Cardiac muscle cell (in vitro differentiated cells and primary cell): ENCODE measurements around the gene TSPAN2. TPM values are rescaled to one million over a fixed set of nuclear protein-coding genes. Genes with fewer than 3 reads are reported as not detected.

Source experiments
- DNase-seq, 2 donors: peaks; one replicate each; pipeline versions ENCODE4 v3.0.0 to v3.0.0-alpha.2; 2010 to 2017; ENCODE audit warnings: low read depth in 1 of 2, low spot score in 1 of 2
- H3K27ac ChIP-seq: fragments of 200-600 bp; sonication (generic); 2 replicates; pipeline ENCODE4 v1.5.1; 2016
- H3K27me3 ChIP-seq: fragments of 200-600 bp; sonication (generic); 2 replicates; pipeline ENCODE4 v1.6.0; 2016; ENCODE audit warnings: control low read depth
- H3K36me3 ChIP-seq: fragments of 200-600 bp; sonication (generic); 2 replicates; pipeline ENCODE4 v1.5.1; 2016; ENCODE audit warnings: control low read depth
- H3K4me1 ChIP-seq: fragments of 200-600 bp; sonication (generic); 2 replicates; pipeline ENCODE4 v1.8.1; 2017; ENCODE audit warnings: low read depth, mild to moderate bottlenecking, mixed run types
- H3K4me3 ChIP-seq: fragments of 200-600 bp; sonication (generic); 2 replicates; pipeline ENCODE4 v1.5.1; 2016; ENCODE audit warnings: mild to moderate bottlenecking
- H3K9me3 ChIP-seq: fragments of 200-600 bp; sonication (generic); 2 replicates; pipeline ENCODE4 v1.5.1; 2017; ENCODE audit warnings: low read depth, mild to moderate bottlenecking, control low read depth
- polyA plus RNA-seq: library from polyadenylated mRNA; unstranded; fragments of >200 nt; fragmentation: Nextera tagmentation; extraction: Ambion mirVana; gene quantifications from 2 replicates; pipeline ENCODE4 v1.2.1, GENCODE V29; 2016
- total RNA-seq: library from RNA; depleted of rRNA; stranded (reverse); fragments of >200 nt; gene quantifications from 2 replicates; pipeline ENCODE4 v1.2.3, GENCODE V29; 2016
- TF ChIP-seq, protein P1 (sequence below): IDR thresholded peaks from 2 replicates; pipeline ENCODE4 v1.5.1; 2012; ENCODE audit warnings: low read depth, mild to moderate bottlenecking, low read length

TSPAN2 gene
- total and polyA plus RNA-seq, 2 experiments from 2014 or later, result 26.6 to 88.0 TPM

DNA sequence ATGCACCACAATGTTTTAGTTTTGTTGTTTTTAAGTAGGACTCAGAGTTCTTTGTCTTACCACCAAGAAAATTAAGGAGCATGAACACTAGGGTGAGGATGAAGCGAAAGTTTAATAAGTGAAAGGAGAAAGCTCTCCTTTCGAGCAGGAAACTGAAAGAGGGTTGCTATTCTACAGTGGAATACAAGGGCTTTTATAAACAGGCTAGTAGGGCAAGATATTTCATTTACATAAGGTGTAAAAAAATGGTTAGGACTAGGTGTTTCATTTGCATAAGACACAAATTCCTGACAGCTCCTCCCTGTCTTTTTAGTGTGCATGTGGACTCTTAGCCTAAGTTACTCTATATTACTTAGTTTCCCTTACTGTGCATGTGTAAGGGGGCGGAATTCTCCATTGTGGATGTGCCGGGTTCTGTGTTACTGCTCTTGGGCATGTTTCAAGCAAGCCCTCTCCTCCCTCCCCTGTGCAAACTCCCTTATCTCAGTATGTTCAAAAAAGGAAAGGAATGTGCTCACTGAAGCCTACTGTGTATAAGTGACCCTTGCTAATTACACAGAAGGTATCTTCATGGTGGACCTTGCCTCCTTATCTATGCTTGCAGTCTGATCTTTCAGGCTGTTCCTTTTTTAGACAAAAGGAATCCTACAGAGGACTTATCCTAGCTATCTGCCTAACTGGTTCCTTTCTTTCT lies 52.3 kb downstream of the TSPAN2 start:
- TF ChIP-seq, protein P1, sequence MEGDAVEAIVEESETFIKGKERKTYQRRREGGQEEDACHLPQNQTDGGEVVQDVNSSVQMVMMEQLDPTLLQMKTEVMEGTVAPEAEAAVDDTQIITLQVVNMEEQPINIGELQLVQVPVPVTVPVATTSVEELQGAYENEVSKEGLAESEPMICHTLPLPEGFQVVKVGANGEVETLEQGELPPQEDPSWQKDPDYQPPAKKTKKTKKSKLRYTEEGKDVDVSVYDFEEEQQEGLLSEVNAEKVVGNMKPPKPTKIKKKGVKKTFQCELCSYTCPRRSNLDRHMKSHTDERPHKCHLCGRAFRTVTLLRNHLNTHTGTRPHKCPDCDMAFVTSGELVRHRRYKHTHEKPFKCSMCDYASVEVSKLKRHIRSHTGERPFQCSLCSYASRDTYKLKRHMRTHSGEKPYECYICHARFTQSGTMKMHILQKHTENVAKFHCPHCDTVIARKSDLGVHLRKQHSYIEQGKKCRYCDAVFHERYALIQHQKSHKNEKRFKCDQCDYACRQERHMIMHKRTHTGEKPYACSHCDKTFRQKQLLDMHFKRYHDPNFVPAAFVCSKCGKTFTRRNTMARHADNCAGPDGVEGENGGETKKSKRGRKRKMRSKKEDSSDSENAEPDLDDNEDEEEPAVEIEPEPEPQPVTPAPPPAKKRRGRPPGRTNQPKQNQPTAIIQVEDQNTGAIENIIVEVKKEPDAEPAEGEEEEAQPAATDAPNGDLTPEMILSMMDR, result no peak
- Histone ChIP-seq H3K36me3 (no peaks in the 10 kb centered on the region), H3K27ac (peak overlapping the region; percentile 99), H3K4me3 (no peak overlapping the region), H3K4me1 (peaks cover 38% of the 10 kb centered on the region), H3K9me3 (no peaks in the 10 kb centered on the region), H3K27me3 (no peaks in the 10 kb centered on the region)
- DNase-seq, result peak in 1 of 2 donors; percentile 86

DNA sequence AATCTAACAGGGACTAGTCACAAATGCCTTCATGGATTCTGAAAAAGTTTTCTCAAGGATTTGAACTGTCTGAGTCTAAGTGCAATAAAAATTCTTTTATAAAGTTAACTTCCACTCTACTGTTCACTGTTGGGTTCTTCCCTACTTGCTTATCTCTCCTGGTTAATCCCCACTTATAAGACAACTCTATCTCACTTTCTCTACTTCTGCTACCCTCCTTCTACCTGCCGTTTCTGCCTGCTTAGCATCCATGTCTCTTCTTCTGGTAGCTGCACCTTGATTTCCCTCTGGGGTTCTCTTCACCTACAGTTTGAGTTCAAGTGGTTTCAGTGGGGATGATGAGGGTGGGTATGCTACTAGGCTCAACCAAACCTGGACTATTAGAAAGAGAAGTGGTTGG lies 53.7 kb downstream of the TSPAN2 start:
- no peaks in the 10 kb centered on the region for H3K27me3 ChIP-seq
- DNase-seq, result no peak
- TF ChIP-seq, protein P1, result no peak
- peaks cover 38% of the 10 kb centered on the region for H3K4me1 ChIP-seq
- peak overlapping the region; percentile 99 for H3K27ac ChIP-seq
- H3K4me3 ChIP-seq, result no peak overlapping the region
- no peaks in the 10 kb centered on the region for H3K36me3 ChIP-seq
- H3K9me3 ChIP-seq, result no peaks in the 10 kb centered on the region

DNA sequence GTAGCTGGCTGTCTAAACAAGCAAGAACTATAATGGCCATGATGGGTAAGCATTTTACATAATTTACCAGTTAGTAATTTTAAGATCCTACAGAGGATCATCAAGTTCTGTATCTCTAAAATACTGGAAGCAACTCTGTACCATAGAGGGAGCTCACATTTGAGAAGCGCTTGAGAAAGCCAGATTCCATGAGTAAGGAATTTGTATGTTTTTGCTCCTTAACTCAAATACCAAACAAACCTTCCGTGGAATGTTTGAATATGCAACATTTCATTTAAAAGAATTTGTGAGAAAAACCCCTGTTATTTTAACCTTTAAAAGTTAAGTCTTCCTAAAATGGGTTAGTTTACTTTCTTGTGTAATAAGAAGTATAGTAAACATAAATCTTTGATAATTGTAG lies 57.7 kb downstream of the TSPAN2 start:
- no peaks in the 10 kb centered on the region for H3K9me3 ChIP-seq
- TF ChIP-seq, protein P1, result no peak
- DNase-seq, result no peak
- no peaks in the 10 kb centered on the region for H3K27me3 ChIP-seq
- peaks cover 25% of the 10 kb centered on the region for H3K4me1 ChIP-seq
- H3K4me3 ChIP-seq, result no peak overlapping the region
- H3K27ac ChIP-seq, result no peak overlapping the region
- no peaks in the 10 kb centered on the region for H3K36me3 ChIP-seq

DNA sequence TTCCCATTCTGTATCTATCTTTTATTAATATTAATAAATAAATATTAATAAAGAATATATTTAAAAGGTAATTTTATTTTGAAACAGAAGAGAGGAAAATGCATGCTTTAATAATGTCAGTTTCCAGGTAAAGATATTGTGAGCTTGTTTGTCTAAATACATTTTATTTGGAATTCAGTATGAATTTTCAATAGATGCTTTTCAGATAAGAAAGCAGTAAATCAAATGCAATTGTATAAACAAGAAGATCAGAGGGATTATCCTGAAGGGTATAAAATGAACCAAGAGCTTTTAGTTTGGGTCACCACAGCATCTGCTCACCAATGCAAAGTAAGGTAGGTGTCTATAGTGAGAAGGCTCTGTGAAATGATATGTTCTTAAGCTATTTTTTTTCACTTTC lies 59.8 kb downstream of the TSPAN2 start, which contains the start of gene TSHB:
TSS of gene TSHB (plus strand) at position 301 of the 400 bp plus-strand sequence. CDS start 3,537 bp downstream, outside the sequence.
- Histone ChIP-seq H3K27me3 (no peaks in the 10 kb centered on the region), H3K36me3 (no peaks in the 10 kb centered on the region), H3K4me1 (peaks cover 7% of the 10 kb centered on the region), H3K4me3 (no peak within 1 kb of the TSS), H3K27ac (no peak within 1 kb of the TSS), H3K9me3 (no peaks in the 10 kb centered on the region)
- no peak for DNase-seq
- TF ChIP-seq, protein P1, result no peak

DNA sequence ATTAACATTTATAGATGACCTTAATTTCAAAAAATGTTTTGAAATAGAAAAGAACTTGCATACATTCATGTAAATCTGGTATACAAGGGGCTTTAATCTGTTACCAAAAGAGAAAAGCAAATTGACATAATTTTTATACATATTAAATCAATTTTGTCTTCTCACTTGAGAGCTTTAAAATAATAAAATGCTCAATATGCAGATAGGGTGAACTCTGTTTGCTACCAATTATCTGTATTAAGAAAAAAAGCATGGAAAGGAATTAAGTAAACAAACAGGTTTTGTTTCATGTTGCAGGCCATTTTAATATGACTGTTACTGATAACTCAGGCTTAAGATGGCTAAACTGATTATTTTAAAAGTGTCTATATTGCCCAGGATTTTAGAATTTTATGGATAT lies 65.7 kb downstream of the TSPAN2 start:
- Histone ChIP-seq H3K27me3 (no peaks in the 10 kb centered on the region), H3K27ac (no peak overlapping the region), H3K36me3 (no peaks in the 10 kb centered on the region), H3K4me3 (no peak overlapping the region), H3K9me3 (no peaks in the 10 kb centered on the region), H3K4me1 (no peaks in the 10 kb centered on the region)
- no peak for DNase-seq
- TF ChIP-seq, protein P1, result no peak
